ENCODE measurements around the gene CTNNA3. TPM values are rescaled to one million over a fixed set of nuclear protein-coding genes. Genes with fewer than 3 reads are reported as not detected.
A peak's percentile ranks its signal among the peaks of the same experiment; 100 is the strongest.
"Not testable (repeated sequence)": the region's sequence is repeated elsewhere in the genome, so short reads cannot be mapped to it uniquely, and the experiment has no call there.

Gene CTNNA3
- total RNA-seq (26.1 TPM), polyA plus RNA-seq (2.0 TPM)

DNA sequence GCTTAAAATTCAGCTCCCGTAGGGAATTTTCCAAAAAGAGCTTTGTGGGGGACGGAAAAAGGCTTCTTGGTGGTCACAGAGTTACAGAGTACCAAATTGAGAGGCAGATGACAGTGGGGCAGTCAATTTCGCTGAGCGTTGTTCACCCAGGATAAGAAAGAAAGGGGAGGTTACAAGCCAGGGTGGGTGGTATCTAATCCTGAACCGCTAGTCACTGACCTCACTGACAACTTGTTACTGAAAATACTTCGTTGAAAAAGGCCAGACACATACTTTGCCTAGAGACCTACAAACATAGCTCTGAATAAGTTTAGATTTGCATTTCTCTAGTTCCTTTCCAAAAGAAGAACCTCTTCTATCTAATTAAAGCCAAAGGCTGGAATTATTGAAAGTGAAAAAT lies at the start of gene CTNNA3:
Gene CTNNA3 (minus strand): TSS at position 167 of the 400 bp plus-strand sequence.
- Histone ChIP-seq H3K4me3 (ENCODE audit: low read depth, low read length) (peak within 1 kb of the TSS; percentile 16), H3K27ac (ENCODE audit: low read depth) (no peak within 1 kb of the TSS)
- WGBS = 18% methylated on average over 6 of the region's 6 CpGs

DNA sequence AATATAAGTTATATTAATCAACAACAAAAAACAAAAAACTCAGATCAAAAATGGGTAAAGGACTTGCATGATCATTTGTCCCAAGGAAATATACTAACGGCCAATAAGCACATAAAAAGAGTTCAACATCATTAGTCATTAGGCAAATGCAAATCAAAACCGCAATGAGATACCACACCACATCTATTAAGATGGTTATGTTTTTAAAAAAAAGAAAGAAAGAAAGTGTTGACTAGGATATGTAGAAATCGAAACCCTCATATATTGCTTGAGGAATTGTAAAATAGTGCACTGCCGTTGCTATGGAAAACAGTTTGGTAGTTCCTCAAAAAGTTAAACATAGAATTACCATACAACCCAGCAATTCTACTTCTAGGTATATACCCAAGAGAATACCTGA lies 39.4 kb upstream of the CTNNA3 start:
- Histone ChIP-seq H3K4me3 (ENCODE audit: low read depth, low read length) (no peak overlapping the region), H3K4me1 (ENCODE audit: insufficient read depth) (no peaks in the 10 kb centered on the region), H3K36me3 (ENCODE audit: insufficient read depth) (no peaks in the 10 kb centered on the region), H3K27ac (ENCODE audit: low read depth) (no peak overlapping the region)
- no peak for DNase-seq (ENCODE audit: extremely low spot score)
- WGBS = 89% methylated on average over 4 of the region's 4 CpGs

More for the DNA sequence above, at the start of gene CTNNA3:
- no peak for DNase-seq (ENCODE audit: extremely low spot score)
- no peaks in the 10 kb centered on the region for H3K36me3 ChIP-seq (ENCODE audit: insufficient read depth)
- H3K4me1 ChIP-seq (ENCODE audit: insufficient read depth) = no peaks in the 10 kb centered on the region

DNA sequence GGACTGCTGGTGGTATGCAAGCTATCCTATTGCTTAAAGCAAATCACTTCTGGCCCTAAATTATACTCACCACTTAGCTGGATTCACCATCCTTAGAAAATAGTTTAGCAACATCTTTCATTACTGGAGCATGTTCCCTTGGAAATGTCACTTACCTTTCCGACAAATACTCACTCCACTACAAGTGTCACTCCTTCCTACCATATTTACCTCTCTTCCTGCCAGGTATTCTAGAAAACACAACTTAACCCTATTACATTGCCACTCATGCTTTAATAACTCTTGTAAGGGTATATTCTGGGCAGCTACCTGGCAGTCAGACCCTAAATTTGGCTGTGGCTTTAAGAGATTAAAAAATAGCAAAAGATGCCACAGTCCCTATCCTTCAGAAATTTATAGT lies 37.5 kb upstream of the CTNNA3 start:
- no peak overlapping the region for H3K4me3 ChIP-seq (ENCODE audit: low read depth, low read length)
- H3K4me1 ChIP-seq (ENCODE audit: insufficient read depth) = no peaks in the 10 kb centered on the region
- 97% methylated on average over 1 of the region's 1 CpG for WGBS
- no peaks in the 10 kb centered on the region for H3K36me3 ChIP-seq (ENCODE audit: insufficient read depth)
- H3K27ac ChIP-seq (ENCODE audit: low read depth) = no peak overlapping the region
- no peak for DNase-seq (ENCODE audit: extremely low spot score)

DNA sequence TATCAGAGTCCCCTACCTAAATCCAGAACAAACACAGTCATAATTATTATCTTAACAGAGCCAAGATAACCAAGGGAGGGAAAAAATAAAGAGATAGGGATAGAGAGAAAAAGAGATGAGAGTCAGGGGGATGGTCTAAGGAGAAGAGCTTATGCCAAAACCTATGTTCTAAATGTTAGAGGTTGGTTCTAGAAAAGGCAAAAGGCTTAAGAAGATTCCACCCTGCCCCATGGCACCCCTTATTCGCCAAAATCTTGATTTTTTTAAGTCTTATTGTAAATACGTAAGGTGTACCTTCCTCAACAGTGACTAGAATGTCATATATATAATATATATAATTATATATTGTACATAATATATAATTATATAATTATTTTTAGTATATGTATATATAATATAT lies 29.6 kb upstream of the CTNNA3 start:
- Histone ChIP-seq H3K4me1 (ENCODE audit: insufficient read depth) (no peaks in the 10 kb centered on the region), H3K36me3 (ENCODE audit: insufficient read depth) (no peaks in the 10 kb centered on the region), H3K4me3 (ENCODE audit: low read depth, low read length) (no peak overlapping the region), H3K27ac (ENCODE audit: low read depth) (no peak overlapping the region)
- no peak for DNase-seq (ENCODE audit: extremely low spot score)
- WGBS = 95% methylated on average over 2 of the region's 2 CpGs

DNA sequence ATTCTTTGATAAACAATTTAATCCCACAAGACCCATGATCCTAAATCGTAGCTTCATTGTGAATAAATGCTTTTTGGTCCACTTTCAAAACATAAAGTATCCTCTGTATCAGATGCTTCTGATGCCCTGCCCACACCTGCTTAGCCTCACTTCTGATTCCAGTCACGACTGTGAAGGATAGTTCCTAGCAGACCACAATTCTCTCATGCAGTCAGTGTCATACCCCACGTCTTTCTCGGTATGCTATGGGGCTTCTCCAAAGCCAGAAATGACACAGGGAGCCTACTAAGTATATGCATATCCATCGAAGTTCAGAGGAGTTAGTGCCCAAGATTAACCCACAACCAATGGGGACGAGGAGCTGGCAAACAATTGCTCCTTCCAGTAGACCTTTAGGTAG lies 27.6 kb upstream of the CTNNA3 start:
- Histone ChIP-seq H3K4me1 (ENCODE audit: insufficient read depth) (no peaks in the 10 kb centered on the region), H3K36me3 (ENCODE audit: insufficient read depth) (no peaks in the 10 kb centered on the region), H3K27ac (ENCODE audit: low read depth) (no peak overlapping the region), H3K4me3 (ENCODE audit: low read depth, low read length) (no peak overlapping the region)
- no peak for DNase-seq (ENCODE audit: extremely low spot score)
- WGBS = 76% methylated on average over 6 of the region's 6 CpGs

DNA sequence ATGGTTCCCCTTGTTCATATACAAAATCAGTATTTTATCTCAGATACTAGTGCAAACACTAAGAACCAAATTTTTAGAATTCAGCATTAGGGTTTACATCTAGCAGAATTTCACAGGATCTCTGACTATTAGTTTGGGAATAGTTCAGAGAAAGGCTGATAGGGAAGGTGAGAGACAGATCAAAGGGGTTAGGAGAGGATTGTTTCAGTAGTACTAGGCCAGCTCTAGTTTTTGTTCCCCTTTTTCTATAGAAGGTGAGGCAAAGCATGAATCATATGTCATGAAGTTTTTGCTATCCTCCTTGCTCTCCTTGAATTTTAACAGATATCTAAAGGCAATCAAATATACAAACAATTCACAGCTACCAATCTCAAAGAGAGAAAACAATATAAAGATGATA lies 26.1 kb upstream of the CTNNA3 start:
- DNase-seq (ENCODE audit: extremely low spot score) = no peak
- Histone ChIP-seq H3K27ac (ENCODE audit: low read depth) (no peak overlapping the region), H3K4me3 (ENCODE audit: low read depth, low read length) (no peak overlapping the region), H3K4me1 (ENCODE audit: insufficient read depth) (no peaks in the 10 kb centered on the region), H3K36me3 (ENCODE audit: insufficient read depth) (no peaks in the 10 kb centered on the region)

DNA sequence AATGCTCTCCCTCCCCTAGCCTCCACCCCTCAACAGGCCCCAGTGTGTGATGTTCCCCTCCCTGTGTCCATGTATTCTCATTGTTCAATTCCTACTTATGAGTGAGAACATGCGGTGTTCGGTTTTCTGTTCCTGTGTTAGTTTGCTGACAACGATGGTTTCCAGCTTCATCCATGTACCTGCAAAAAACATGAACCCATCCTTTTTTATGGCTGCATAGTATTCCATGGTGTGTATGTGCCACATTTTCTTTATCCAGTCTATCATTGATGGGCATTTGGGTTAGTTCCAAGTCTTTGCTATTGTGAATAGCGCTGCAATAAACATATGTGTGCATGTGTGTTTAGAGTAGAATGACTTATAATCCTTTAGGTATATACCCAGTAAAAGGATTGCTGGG lies 20.5 kb upstream of the CTNNA3 start:
- H3K36me3 ChIP-seq (ENCODE audit: insufficient read depth); H3K27ac ChIP-seq (ENCODE audit: low read depth); DNase-seq (ENCODE audit: extremely low spot score); H3K4me1 ChIP-seq (ENCODE audit: insufficient read depth); H3K4me3 ChIP-seq (ENCODE audit: low read depth, low read length): not testable (repeated sequence)
- WGBS = 97% methylated on average over 4 of the region's 4 CpGs

DNA sequence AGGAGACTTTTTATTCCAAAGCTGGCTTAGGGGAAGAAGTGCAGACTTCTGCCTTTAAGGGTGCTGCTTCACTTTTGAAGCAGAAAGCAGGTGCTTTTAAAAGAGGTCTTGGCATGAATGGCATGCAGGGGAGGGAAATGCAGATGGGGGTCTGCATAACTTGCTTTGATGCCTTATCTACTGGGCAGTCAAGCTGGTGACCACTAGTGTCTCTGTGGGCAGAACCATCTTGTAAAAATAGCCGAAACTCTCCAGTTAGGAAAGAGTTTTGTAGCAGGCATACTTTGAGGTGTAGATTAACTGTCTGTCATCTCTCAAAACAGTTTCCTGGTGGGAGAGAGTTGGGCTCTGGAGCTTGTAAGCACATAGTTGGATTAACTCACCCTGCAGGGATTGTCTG lies 9.9 kb upstream of the CTNNA3 start:
- Histone ChIP-seq H3K4me3 (ENCODE audit: low read depth, low read length) (no peak overlapping the region), H3K27ac (ENCODE audit: low read depth) (no peak overlapping the region), H3K36me3 (ENCODE audit: insufficient read depth) (no peaks in the 10 kb centered on the region), H3K4me1 (ENCODE audit: insufficient read depth) (no peaks in the 10 kb centered on the region)
- DNase-seq (ENCODE audit: extremely low spot score) = no peak
- 61% methylated on average over 1 of the region's 1 CpG for WGBS

DNA sequence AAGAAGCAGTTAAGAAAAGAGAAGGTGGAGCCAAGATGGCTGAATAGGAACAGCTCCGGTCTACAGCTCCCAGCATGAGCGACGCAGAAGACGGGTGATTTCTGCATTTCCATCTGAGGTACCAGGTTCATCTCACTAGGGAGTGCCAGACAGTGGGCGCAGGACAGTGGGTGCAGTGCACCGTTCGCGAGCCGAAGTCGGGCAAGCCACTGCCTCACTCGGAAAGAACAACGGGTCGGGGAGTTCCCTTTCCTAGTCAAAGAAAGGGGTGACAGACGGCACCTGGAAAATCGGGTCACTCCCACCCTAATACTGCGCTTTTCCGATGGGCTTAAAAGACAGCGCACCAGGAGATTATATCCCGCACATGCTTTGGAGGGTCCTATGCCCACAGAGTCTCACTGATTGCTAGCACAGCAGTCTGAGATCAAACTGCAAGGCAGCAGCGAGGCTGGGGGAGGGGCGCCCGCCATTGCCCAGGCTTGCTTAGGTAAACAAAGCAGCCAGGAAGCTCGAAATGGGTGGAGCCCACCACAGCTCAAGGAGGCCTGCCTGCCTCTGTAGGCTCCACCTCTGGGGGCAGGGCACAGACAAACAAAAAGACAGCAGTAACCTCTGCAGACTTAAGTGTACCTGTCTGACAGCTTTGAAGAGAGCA lies 3.7 kb upstream of the CTNNA3 start:
- WGBS = 90% methylated on average over 23 of the region's 23 CpGs
- DNase-seq (ENCODE audit: extremely low spot score); H3K27ac ChIP-seq (ENCODE audit: low read depth); H3K4me3 ChIP-seq (ENCODE audit: low read depth, low read length); H3K36me3 ChIP-seq (ENCODE audit: insufficient read depth); H3K4me1 ChIP-seq (ENCODE audit: insufficient read depth): not testable (repeated sequence)

DNA sequence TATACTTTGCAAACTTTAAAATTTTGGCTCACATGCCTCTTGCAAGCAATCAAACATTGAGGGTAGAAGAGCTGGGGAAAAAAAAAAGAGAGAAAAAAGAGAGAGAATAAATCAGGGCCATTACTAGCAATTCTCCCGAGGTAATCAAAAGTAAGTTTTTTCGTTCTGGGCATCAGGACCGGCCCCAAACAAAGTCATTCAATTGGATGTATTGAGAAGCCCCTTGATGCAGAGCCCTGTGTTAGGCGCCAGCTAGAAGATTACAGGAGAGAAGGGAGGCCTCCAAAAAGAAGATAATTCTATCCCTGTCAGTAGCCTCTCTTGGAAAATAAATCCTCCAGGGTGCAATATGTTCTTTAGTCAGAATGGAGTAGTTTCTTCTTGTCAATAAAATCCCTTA lies 2.2 kb upstream of the CTNNA3 start:
- H3K27ac ChIP-seq (ENCODE audit: low read depth) = no peak overlapping the region
- no peaks in the 10 kb centered on the region for H3K36me3 ChIP-seq (ENCODE audit: insufficient read depth)
- H3K4me1 ChIP-seq (ENCODE audit: insufficient read depth) = no peaks in the 10 kb centered on the region
- 70% methylated on average over 4 of the region's 4 CpGs for WGBS
- no peak overlapping the region for H3K4me3 ChIP-seq (ENCODE audit: low read depth, low read length)
- no peak for DNase-seq (ENCODE audit: extremely low spot score)

DNA sequence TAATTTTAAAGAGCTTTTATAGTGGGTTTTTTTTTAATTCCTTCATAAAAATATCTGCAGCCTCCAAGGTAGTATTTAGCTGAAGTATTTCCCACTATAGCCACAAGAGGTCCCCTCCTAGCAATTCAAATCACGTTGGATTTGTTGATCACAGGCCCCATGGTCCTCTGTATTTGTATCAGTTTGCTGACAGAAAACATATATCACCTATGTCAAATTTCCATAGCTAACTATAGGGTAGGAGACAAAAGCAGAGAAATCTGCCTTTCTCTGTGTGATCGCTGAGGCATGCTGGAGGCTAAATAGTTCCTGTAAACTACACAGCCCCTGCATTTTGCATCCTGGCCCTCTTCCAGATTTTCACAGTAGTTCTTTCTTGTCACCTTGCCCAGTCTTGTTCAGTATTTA lies 1.7 kb upstream of the CTNNA3 start:
- 8% methylated on average over 2 of the region's 2 CpGs for WGBS
- H3K4me1 ChIP-seq (ENCODE audit: insufficient read depth) = no peaks in the 10 kb centered on the region
- no peak overlapping the region for H3K27ac ChIP-seq (ENCODE audit: low read depth)
- H3K36me3 ChIP-seq (ENCODE audit: insufficient read depth) = no peaks in the 10 kb centered on the region
- DNase-seq (ENCODE audit: extremely low spot score) = peak; percentile 41
- H3K4me3 ChIP-seq (ENCODE audit: low read depth, low read length) = no peak overlapping the region

DNA sequence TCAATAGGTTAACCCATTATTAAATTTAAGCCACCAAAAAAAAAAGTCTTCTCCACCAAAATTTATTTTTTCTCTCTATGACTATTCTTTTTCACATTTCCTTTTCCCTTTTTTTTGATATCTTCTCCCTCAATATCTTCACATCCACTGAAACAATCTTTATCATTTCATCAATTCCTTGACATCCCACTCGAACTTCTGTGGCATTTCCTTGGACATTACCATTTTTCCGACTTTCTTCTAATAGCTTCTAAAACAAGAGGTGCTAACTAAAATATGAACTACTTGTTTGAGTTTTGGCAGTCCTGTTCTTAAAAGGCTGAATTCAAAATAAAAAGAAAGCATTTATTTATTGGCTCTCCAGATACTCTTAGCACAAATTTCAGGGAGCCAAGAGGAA lies 684 bp upstream of the CTNNA3 start:
- 64% methylated on average over 2 of the region's 2 CpGs for WGBS
- no peaks in the 10 kb centered on the region for H3K36me3 ChIP-seq (ENCODE audit: insufficient read depth)
- H3K4me1 ChIP-seq (ENCODE audit: insufficient read depth) = no peaks in the 10 kb centered on the region
- H3K27ac ChIP-seq (ENCODE audit: low read depth) = no peak overlapping the region
- no peak overlapping the region for H3K4me3 ChIP-seq (ENCODE audit: low read depth, low read length)
- DNase-seq (ENCODE audit: extremely low spot score) = no peak

DNA sequence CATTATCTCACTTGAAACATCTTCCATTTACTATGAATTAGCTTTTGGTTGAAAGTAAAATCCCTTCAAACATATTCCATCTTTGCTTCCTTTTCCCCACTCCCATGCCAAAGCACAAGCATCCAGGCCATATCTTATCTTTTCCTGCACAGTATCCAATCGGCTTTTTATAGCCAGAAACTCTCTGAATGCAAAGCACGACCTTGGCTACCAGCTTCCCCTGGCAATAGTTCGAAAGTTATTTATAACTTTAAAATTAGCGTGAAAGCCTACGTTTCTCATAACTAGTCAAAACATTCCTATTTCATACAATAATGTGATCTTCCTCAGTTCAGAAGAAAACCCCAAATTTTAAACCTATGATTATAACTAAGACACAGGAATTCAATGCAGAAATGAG lies 440 bp downstream of the CTNNA3 start:
- Histone ChIP-seq H3K4me1 (ENCODE audit: insufficient read depth) (no peaks in the 10 kb centered on the region), H3K4me3 (ENCODE audit: low read depth, low read length) (peak overlapping the region; percentile 16), H3K27ac (ENCODE audit: low read depth) (no peak overlapping the region), H3K36me3 (ENCODE audit: insufficient read depth) (no peaks in the 10 kb centered on the region)
- no peak for DNase-seq (ENCODE audit: extremely low spot score)
- 7% methylated on average over 5 of the region's 5 CpGs for WGBS

DNA sequence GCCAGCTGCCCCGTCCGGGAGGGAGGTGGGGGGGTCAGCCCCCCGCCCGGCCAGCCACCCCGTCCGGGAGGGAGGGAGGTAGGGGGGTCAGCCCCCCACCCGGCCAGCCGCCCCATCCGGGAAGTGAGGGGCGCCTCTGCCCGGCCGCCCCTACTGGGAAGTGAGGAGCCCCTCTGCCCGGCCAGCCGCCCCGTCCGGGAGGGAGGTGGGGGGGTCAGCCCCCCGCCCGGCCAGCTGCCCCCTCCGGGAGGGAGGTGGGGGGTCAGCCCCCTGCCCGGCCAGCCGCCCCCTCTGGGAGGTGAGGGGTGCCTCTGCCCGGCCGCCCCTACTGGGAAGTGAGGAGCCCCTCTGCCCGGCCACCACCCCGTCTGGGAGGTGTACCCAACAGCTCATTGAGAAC lies 4.1 kb downstream of the CTNNA3 start:
- WGBS = 97% methylated on average over 18 of the region's 25 CpGs
- H3K4me3 ChIP-seq (ENCODE audit: low read depth, low read length); H3K27ac ChIP-seq (ENCODE audit: low read depth); DNase-seq (ENCODE audit: extremely low spot score); H3K4me1 ChIP-seq (ENCODE audit: insufficient read depth); H3K36me3 ChIP-seq (ENCODE audit: insufficient read depth): not testable (repeated sequence)

DNA sequence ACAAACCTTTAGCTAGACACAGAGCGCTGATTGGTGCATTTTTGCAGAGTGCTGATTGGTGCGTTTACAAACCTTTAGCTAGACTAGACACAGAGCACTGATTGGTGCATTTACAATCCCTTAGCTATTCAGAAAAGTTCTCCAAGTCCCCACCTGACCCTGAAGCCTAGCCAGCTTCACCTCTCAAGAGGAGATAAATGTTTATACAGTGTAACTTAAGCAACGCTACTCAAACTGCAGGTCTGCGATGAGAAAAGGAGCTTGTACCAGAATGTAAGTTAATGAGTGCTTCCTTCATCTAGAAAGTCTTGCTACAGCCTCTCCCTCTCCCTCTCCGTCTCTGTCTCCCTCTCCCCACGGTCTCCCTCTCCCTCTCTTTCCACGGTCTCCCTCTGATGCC lies 5.5 kb downstream of the CTNNA3 start:
- not testable (repeated sequence) for DNase-seq (ENCODE audit: extremely low spot score); H3K4me1 ChIP-seq (ENCODE audit: insufficient read depth); H3K27ac ChIP-seq (ENCODE audit: low read depth); H3K4me3 ChIP-seq (ENCODE audit: low read depth, low read length); H3K36me3 ChIP-seq (ENCODE audit: insufficient read depth)
- 95% methylated on average over 7 of the region's 7 CpGs for WGBS

Data from urinary bladder (tissue), 4 donors.